ENCODE data around the gene NTF3.

The NTF3 gene

GRCh38 chr12:5459051-5459782 is 27.3 kb downstream of the NTF3 start:
- no peak for DNase-seq

- DNase-seq, result no peak
These were observed 28.9 kb downstream of the NTF3 start for GRCh38 chr12:5460817-5461216.

GRCh38 chr12:5461966-5462365 is 30.1 kb downstream of the NTF3 start:
- DNase-seq, result no peak

GRCh38 chr12:5464096-5464495 is 32.2 kb downstream of the NTF3 start:
- no peak for DNase-seq

- DNase-seq, result no peak
These were observed 33.5 kb downstream of the NTF3 start for GRCh38 chr12:5465384-5465783.

- DNase-seq, result no peak
These were observed 34.6 kb downstream of the NTF3 start for GRCh38 chr12:5466521-5466960.

- no peak for DNase-seq
These were observed 36.0 kb downstream of the NTF3 start for GRCh38 chr12:5467931-5468330.

- DNase-seq, result no peak
These were observed 38.3 kb downstream of the NTF3 start for GRCh38 chr12:5470221-5470620.

GRCh38 chr12:5470703-5471102 is 38.8 kb downstream of the NTF3 start:
- no peak for DNase-seq

GRCh38 chr12:5473076-5473782 is 41.3 kb downstream of the NTF3 start:
- no peak for DNase-seq

GRCh38 chr12:5473783-5474116 is 41.8 kb downstream of the NTF3 start:
- DNase-seq, result no peak

GRCh38 chr12:5476356-5476755 is 44.4 kb downstream of the NTF3 start:
- no peak for DNase-seq

GRCh38 chr12:5478081-5478706 is 46.3 kb downstream of the NTF3 start:
- no peak for DNase-seq

- no peak for DNase-seq
These were observed 47.9 kb downstream of the NTF3 start for GRCh38 chr12:5479761-5480160.

GRCh38 chr12:5480218-5480937 is 48.5 kb downstream of the NTF3 start:
- DNase-seq, result no peak

GRCh38 chr12:5480938-5481303 is 49.0 kb downstream of the NTF3 start:
- DNase-seq, result no peak

GRCh38 chr12:5481645-5482044 is 49.7 kb downstream of the NTF3 start:
- no peak for DNase-seq

- no peak for DNase-seq
These were observed 52.5 kb downstream of the NTF3 start for GRCh38 chr12:5484426-5484825.

- no peak for DNase-seq
These were observed 53.5 kb downstream of the NTF3 start for GRCh38 chr12:5485454-5485853.

GRCh38 chr12:5487076-5487475 is 55.2 kb downstream of the NTF3 start:
- no peak for DNase-seq

- no peak for DNase-seq
These were observed 56.2 kb downstream of the NTF3 start for GRCh38 chr12:5487948-5488625.

GRCh38 chr12:5488626-5488955 is 56.7 kb downstream of the NTF3 start:
- no peak for DNase-seq

GRCh38 chr12:5489017-5489416 is 57.1 kb downstream of the NTF3 start:
- DNase-seq, result no peak
